HG03103 (cell line): ENCODE data around the gene MYO1D.

ENCODE experiments used
- ATAC-seq: cut with Tn5 transposase; IDR thresholded peaks from one replicate; pipeline ENCODE4 v1.9.1; 2021; ENCODE audit warnings: low read depth; ENCODE audit not compliant: unreplicated experiment

MYO1D gene

DNA sequence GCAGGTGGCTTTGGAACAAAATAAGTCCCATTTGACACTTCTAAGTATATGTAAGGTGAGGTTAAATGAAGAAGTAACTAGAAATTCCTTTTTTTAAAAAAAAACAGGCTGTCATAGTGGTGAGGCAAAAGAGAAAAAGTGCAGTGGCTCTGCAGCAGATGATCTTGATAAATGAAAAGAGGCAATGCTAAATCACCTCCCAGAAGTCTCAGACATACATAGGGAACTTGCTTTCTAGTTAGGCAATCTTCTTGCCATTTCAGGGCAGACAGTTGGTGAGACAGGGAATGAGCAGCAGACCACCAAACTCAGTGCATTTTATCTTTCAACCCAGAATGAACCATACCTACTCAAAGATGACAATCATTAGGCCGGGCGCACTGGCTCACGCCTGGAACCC, 90.8 kb downstream of the MYO1D start:
- no peak for ATAC-seq

DNA sequence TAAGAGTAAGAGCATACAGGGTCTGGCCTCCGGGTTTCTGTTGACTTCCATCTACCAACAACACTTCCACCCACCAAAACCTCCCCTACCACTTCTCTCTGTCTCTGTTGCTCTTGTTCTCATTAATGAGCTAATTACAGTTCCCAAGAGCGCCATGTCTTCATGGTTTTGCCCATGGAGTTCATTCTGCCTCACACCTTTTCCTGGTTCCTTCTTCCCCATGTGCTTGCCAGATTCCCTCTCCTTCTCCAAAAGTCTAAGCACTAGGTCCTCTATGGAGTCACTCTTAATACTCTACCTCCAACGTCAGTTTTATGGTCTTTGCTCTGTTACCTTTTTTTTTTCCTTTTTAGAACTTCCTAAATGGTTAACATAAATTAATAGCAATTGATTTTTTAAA, 92.8 kb downstream of the MYO1D start:
- ATAC-seq, result no peak

DNA sequence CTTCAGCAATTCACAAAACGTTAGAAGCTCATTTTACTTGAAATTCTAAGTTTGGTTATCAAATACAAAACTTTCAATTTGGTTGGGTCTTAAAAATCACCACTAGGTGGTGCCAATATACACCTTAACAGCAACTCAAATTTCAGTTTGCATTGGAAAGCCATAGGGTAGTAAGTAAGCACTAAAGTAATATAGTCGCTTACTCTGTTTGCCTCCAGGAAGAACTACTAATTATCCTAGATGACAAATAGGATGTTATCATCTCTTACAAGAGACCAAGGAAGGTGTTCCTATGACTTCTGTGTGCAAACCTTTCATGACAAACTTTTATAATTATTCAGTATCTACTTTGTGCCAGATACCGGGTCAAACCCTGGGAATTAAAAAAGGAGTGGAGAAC, 93.3 kb downstream of the MYO1D start:
- ATAC-seq, result no peak

DNA sequence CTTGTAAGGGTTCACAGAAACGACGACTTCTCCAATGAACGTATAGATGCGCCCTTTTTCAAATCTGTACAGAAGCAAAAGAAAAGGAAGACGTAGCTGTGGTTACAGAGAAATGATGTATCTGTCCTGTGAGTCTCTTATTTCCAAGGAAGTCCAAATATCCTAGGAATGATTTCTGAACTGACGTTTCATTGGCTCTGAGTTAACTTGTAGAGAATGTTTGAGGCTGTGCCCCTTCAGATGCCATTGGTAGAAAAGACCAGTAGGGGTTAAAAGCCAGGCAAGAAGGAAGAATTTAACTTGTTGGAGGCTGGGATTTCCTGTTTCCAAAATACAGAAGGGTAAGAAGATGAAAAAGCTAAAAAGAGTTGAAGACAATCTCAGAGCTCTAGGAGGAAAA, 96.2 kb downstream of the MYO1D start:
- ATAC-seq, result no peak

DNA sequence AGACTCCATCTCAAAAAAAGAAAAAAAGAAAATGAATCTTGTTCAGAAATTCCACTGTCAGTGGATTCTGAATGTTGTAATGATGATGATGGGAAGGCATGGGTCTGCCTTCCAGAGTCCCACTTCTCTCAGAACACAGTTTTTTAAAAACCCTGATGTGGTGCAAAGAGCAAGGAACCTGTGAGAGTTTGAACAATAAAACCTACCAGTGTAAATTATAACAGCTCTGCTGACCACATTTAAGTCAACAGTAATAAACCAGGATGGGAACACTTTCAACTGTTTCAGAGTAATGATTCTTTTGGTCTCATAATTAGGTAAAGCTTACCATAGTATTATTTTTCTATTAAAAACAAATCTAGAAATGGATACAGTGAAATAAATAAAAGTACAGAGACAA, 99.0 kb downstream of the MYO1D start:
- ATAC-seq, result no peak

DNA sequence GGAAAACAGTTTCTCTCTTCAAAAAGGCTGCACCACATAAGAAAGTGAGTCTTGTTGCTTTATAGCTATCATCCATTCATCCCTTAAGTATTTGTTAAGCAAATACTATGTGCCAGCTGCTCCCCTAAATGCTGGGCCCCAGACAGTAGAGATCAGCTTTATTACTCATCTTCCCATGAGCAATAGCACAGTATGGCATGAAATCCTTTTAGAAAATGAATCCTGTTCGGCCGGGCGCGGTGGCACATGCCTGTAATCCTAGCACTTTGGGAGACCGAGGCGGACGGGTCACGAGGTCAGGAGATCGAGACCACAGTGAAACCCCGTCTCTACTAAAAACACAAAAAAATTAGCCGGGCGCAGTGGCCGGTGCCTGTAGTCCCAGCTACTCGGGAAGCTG, 99.5 kb downstream of the MYO1D start:
- ATAC-seq, result no peak

DNA sequence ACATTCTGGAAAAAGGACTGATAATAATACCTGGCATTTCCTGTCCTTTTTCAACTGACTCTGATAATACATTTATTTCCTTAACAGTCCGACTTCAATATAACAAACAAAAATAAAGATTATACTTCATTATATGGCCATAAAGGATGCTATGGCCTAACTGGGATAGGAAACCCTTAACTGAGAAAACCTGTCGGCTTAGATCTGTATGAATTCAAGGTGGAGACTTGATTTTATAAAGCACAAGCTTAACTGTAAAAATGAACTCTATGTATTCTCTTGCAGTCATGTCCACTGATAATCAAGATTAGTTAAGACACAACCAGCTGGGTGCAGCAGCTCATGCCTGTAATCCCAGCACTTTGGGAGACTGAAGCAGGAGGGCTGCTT, 102.2 kb downstream of the MYO1D start:
- ATAC-seq, result no peak

DNA sequence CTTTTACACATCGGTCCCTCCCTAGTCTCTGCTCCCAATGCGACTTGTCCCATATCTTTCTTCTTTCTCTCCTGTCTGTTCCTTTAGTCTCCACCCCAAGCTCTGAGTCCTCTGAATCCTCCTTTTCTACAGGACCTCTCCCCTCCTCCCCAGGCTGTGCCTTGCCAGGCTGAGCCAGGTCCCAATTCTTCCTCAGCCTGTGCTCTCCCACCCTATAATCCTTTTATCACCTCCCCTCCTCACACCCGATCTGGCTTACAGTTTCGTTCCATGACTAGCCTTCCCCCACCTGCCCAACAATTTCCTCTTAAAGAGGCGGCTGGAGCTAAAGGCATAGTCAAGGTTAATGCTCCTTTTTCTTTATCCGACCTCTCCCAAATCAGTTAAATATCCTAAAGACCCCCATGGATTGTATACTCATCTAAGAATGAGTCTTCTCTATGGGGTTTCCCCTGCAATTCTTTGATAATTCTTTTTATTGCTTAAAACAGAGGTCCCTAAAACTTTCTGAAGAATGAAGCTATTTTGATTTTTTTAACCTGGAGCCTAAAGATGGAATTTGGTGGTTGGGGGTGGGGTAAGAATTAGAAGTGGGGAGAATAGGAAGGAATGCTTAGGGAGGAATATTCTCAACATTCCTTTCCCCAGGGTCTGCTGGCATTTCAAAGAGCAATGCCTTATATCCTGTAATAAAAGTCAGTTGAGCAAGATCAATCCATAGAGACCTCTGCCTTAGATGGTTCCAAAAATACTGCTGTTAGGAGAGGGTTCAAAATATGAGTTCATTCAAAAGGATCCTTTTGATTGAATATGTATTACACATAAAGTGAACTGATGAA, 102.8 kb downstream of the MYO1D start:
- ATAC-seq, result no peak

DNA sequence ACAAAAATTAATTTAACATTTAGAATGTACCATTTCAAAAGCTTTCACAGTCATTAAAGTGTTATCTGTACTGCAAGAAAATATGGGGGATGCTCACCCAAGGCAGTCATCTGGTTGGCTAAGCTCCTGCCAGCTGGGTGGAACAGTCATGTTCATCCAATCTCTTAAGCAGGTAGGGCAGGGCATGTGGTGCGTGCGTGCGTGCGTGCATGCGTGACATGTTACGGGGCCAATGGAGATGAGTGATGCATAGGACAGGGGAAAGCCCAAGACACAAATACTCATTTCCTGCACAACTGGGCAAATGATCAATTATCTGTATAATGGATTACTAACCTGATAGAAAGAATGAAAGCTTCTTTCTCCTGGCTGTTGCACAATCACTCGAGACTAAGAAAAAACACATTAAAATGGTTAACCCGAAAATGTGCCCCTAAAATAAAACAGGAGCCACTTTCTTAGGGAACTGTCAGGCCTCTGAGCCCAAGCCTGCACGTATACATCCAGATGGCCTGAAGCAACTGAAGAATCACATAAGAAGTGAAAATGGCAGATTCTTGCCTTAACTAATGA, 104.4 kb downstream of the MYO1D start:
- no peak for ATAC-seq

DNA sequence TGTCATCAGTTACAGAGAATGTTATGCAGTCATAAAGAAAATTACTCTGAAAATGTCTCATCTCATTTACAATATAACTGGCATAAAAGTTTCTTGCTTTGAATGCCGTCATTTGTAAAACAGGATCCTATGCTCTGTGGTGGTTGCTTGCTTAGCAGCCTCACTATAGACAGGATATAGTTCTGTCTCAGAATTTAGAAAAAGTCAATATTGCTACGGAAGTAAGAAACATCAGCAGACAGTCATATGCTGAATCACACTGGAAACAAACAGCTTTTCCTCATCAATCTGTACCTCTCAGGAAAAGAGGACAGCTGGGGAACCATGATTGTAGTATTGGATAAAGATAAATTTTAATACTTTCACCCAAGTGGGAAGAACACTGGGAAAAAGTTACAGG, 105.5 kb downstream of the MYO1D start:
- ATAC-seq, result no peak

DNA sequence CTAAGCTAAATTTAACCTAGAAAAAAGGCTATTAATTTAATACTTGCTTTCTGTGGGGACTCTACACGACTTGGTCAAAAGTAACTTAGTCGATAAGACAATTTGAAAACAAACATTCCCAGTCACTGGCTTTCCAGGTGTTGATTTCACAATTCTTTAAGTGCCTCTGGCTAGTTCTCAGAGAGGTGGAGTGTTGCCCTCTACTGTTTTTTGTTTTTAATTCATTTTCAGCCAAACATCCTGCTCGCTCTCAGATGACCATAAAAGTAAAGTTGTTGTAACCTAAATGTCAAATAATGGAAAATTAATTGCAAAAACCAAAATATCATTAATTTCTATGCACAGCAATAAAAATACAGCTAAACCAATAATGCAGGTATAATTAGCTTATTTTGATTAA, 107.1 kb downstream of the MYO1D start:
- ATAC-seq, result no peak

DNA sequence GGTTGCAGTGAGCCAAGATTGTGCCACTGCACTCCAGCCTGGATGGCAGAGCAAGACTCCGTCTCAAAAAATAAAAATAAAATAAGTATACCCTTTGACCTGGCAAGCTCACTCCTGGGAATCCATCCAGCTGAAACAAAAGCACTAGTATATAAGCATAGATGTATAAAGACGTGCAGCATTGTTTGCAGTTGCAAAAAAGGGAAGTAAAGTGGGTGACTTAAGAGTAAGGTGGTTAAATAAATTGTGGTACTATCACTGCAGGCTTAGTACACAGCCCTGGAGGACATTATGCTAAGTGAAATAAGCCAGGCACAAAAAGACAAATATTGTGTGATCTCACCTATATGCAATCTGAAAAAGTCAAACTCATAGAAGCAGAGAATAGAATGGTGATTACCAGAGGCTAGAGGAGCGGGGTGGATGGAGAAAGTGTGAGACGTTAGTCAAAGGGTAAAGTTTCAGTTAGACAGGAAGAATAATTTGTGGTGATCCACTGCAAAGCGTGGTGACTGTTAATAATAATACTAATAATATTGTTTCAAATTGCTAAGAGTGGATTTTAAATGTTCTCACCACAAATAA, 113.0 kb downstream of the MYO1D start:
- ATAC-seq, result no peak

DNA sequence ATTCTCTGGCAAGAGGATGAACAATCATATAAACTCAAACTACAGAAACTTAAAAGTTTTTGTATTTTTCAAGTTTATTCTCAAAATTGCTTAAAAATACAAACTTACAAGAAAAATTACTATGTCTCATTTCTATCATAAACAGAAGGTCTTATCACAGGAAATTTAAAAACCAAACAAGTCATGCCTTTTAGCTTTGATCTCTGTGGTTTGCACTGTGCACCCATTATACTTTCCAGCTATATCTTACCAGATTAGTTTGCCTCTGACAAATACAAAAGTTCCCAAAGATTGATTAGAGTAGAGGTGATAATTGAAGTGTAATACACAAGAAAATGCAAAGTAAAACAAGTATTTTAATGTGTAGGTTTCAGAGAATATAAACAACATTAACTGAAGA, 117.4 kb downstream of the MYO1D start:
- no peak for ATAC-seq

DNA sequence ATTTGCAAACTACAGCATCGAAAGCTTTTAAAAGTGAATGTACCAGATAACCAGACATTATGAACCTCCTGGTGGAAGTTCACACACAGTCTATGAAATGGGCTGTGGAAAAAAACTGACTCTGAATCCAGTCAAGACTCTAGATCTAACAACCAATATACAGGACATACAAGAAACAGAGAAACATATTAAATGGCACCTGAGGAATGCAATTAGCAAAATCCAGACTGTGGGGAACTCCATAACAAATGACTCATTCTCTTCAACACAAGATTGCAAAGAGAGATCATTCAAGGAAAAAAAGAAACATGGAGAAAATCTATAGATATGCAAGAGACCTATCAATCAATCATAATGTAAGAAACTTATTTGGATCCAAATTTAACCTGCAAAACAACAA, 119.0 kb downstream of the MYO1D start:
- no peak for ATAC-seq

DNA sequence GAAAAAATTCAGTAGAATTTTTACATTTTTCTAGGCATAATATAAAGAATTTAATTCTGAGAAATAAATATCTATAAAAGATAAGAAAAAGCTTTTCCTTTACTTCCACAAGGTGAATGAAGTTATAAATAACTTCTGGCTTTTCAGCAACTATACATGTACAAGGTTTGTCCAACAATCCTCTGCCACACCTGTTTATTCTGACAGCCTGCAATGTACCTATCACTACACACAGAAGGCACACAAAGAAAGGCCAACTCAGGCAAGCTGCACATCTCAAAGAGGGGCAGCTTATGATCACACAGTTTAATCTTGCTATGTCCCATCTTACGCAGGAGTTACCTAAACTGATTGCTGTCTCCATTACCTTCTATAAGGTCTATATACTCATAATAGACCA, 120.2 kb downstream of the MYO1D start:
- no peak for ATAC-seq

DNA sequence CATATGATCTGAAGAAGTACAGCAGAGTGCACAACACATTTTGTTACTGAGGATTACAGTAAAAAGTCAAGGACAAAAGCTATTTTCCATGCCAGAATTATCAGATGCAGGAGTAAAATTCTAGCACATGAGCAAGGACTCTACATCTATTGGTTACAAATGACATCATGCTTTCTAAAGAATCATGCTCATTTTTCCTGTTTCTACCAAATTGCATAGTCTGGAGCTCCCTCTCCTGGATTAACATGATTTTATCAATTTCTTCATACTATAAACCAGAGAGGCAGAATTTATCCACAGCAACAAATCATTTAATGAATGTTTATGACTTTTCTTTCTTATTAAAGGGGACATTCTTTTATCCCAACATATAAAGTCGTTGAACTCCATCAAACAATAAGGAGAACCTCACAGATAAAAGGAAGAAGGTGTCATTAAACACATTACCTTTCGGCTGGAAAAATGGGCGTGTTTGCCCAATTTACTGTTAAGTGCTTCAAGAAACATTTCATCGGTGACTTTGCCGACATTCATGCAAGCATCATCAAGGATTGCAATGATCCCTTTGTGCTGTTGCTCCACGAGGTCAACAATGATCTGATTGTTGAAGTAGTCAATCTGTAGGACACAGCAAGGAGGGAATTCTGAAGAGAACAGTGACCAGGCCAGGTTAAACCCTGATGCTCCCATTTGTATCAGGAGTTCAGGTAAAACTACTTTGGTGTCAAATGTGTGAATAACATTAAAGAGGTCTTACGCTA, 121.7 kb downstream of the MYO1D start:
- no peak for ATAC-seq

DNA sequence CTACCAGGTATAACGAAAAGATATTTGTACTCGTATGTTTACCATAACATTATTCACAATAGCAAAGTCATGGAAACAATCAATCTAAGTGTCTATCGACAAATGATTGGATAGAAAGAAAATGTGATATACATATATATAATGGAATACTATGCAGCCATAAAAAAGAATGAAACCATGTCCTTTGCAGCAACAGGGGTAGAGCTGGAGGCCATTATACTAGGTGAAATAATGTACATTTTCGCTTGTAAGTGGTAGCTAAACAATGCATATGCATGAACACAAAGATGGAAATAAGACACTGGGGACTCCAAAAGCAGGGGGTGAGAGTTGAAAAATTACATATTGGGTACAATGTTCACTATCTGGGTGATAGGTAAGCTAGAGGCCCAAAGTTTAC, 124.0 kb downstream of the MYO1D start:
- no peak for ATAC-seq

DNA sequence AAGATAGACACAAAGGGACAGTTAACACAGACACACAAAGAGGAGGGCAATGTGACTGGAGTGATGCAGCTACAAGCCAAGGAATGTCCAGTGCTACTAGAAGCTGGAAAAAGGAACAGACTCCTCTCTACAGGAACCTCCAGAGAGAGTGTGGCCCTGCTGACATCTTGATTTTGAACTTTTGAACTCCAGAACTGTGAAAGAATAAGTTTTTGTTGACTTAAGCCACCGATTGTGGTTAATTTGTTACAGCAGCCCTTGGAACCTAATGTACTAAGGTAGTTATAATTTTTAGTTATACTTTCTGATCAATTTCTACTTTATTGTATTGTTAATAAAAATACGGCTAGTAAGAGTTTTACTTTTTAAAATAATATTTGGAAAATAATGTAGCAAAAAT, 129.1 kb downstream of the MYO1D start:
- no peak for ATAC-seq

DNA sequence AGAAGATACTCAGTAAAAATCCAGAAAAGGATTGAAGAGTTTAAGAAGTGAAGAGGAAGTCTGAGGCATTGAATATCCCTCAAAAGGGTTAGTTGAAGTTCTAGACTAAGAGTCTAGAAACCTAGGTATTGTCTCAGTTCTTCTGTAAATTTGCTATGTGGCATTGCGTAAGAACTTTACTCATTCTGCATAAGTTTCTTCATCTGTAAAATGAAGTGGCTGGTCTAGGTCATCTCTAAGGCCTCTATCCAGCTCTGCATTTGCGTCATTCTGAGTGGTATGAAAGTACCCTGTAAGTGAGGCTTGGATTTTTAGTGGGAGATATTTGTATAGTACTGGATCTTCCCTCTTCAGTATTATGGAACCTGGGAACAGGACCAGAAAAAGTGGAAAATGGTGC, 130.2 kb downstream of the MYO1D start:
- no peak for ATAC-seq

DNA sequence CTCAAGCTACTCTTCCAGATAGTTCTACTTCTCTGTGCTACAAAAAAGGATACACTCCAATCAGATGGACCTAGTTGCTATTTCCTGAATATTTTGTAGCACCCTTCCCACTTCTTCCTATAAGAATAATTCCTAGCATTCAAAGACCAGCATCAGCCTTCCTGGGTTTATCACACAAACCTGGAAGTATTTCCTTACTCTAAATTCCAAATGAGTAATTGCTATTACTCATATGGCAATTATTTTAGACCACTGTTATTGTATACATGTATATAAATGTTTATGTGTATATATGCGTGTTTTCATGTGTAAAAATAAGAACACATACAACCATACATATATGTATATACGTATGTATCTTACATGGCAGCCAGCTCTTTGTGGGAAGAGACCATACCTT, 130.6 kb downstream of the MYO1D start:
- ATAC-seq, result no peak
